SU-DHL-6 (cell line): ENCODE measurements around the gene OR10H4.
"Not testable (repeated sequence)": the region's sequence is repeated elsewhere in the genome, so short reads cannot be mapped to it uniquely, and the experiment has no call there.

ENCODE experiments used
- H2AFZ ChIP-seq: fragments of 200-600 bp; sonication (generic); 2 replicates; pipeline ENCODE4 v1.6.1; 2014; ENCODE audit warnings: low read depth, mild to moderate bottlenecking, moderate library complexity, mixed read lengths, antibody characterized with exemption, low read length; ENCODE audit not compliant: severe bottlenecking
- H3F3A ChIP-seq: fragments of 200-600 bp; shearing (Covaris generic); 2 replicates; pipeline ENCODE4 v1.6.0; 2016; ENCODE audit warnings: antibody characterized with exemption, mild to moderate bottlenecking; ENCODE audit not compliant: insufficient read depth
- H3K27ac ChIP-seq: fragments of 200-600 bp; sonication (generic); 2 replicates; pipeline ENCODE4 v1.5.1; 2016; ENCODE audit warnings: low read depth, mild to moderate bottlenecking, low read length, moderate library complexity, mixed read lengths
- H3K27me3 ChIP-seq: fragments of 200-600 bp; sonication (generic), shearing (Covaris generic); 2 replicates; pipeline ENCODE4 v1.6.0; 2014; ENCODE audit warnings: mild to moderate bottlenecking, low read length
- H3K36me3 ChIP-seq: fragments of 200-600 bp; sonication (generic); 2 replicates; pipeline ENCODE4 v1.6.1; 2014; ENCODE audit warnings: mild to moderate bottlenecking, low read length, mixed read lengths
- H3K4me2 ChIP-seq: fragments of 300-600, 200-600 bp; shearing (Covaris generic), sonication (generic); 2 replicates; pipeline ENCODE4 v1.6.0; 2014; ENCODE audit warnings: low read length, low read depth, mild to moderate bottlenecking; ENCODE audit not compliant: poor library complexity, severe bottlenecking
- H3K4me3 ChIP-seq: fragments of 200-600 bp; sonication (generic); 2 replicates; pipeline ENCODE4 v1.5.1; 2014; ENCODE audit warnings: antibody characterized with exemption, low read length, mild to moderate bottlenecking, mixed read lengths; ENCODE audit not compliant: insufficient read depth, poor library complexity, severe bottlenecking
- H3K79me2 ChIP-seq: fragments of 200-600 bp; sonication (generic); 2 replicates; pipeline ENCODE4 v1.6.1; 2014; ENCODE audit warnings: mild to moderate bottlenecking, low read length, moderate library complexity; ENCODE audit not compliant: insufficient read depth
- H3K9ac ChIP-seq: fragments of 200-600 bp; sonication (generic); 2 replicates; pipeline ENCODE4 v1.7.0; 2014; ENCODE audit warnings: mild to moderate bottlenecking, low read length
- H3K9me2 ChIP-seq: fragments of 200-600 bp; sonication (generic); replicated peaks from 2 replicates; pipeline ENCODE4 v1.6.1; 2014; ENCODE audit warnings: low read length; ENCODE audit not compliant: insufficient read depth
- H3K9me3 ChIP-seq: fragments of 200-600 bp; sonication (generic); 2 replicates; pipeline ENCODE4 v1.6.1; 2014; ENCODE audit warnings: low read length, mixed read lengths; ENCODE audit not compliant: insufficient read depth
- H4K20me1 ChIP-seq: fragments of 200-600 bp; sonication (generic); 2 replicates; pipeline ENCODE4 v1.6.1; 2014; ENCODE audit warnings: low read depth, mild to moderate bottlenecking, antibody characterized with exemption, low read length, moderate library complexity, mixed read lengths
- CTCF ChIP-seq: fragments of 200-600 bp; sonication (generic); IDR thresholded peaks from one replicate; pipeline ENCODE4 v1.5.1; 2017; ENCODE audit warnings: antibody characterized with exemption, mild to moderate bottlenecking, low read length, moderate library complexity; ENCODE audit not compliant: insufficient read depth, poor library complexity, severe bottlenecking
- EZH2phosphoT487 ChIP-seq: fragments of 200-600 bp; sonication (generic), shearing (Covaris generic); conservative IDR thresholded peaks from 2 replicates; pipeline ENCODE4 v1.6.1; 2018; ENCODE audit warnings: mild to moderate bottlenecking, antibody characterized with exemption, low read length, moderate library complexity, mixed read lengths

OR10H4 gene

GRCh38 chr19:15974856-15975255, 26.0 kb downstream of the OR10H4 start:
- no peak for TF ChIP-seq EZH2phosphoT487
- no peak overlapping the region for H3K4me2 ChIP-seq
- no peak overlapping the region for H3K27ac ChIP-seq
- H3K9ac ChIP-seq: no peak overlapping the region
- no peaks in the 10 kb centered on the region for H3K9me2 ChIP-seq
- no peak overlapping the region for H3K4me3 ChIP-seq
- H3K79me2 ChIP-seq: no peaks in the 10 kb centered on the region
- no peaks in the 10 kb centered on the region for H3K27me3 ChIP-seq
- no peaks in the 10 kb centered on the region for H3K36me3 ChIP-seq
- no peaks in the 10 kb centered on the region for H3K9me3 ChIP-seq
- H3F3A ChIP-seq: no peaks in the 10 kb centered on the region
- H2AFZ ChIP-seq: no peak overlapping the region
- H4K20me1 ChIP-seq: no peaks in the 10 kb centered on the region

GRCh38 chr19:15976836-15977689, 28.3 kb downstream of the OR10H4 start:
- H3K9me3 ChIP-seq: no peaks in the 10 kb centered on the region
- no peaks in the 10 kb centered on the region for H3K79me2 ChIP-seq
- H3K9me2 ChIP-seq: no peaks in the 10 kb centered on the region
- H3K9ac ChIP-seq: no peak overlapping the region
- H3K4me3 ChIP-seq: no peak overlapping the region
- no peak for TF ChIP-seq EZH2phosphoT487
- no peak for TF ChIP-seq CTCF
- no peaks in the 10 kb centered on the region for H4K20me1 ChIP-seq
- H2AFZ ChIP-seq: no peak overlapping the region
- H3K36me3 ChIP-seq: no peaks in the 10 kb centered on the region
- no peaks in the 10 kb centered on the region for H3K27me3 ChIP-seq
- H3K4me2 ChIP-seq: no peak overlapping the region
- no peak overlapping the region for H3K27ac ChIP-seq
- H3F3A ChIP-seq: no peaks in the 10 kb centered on the region

DNA sequence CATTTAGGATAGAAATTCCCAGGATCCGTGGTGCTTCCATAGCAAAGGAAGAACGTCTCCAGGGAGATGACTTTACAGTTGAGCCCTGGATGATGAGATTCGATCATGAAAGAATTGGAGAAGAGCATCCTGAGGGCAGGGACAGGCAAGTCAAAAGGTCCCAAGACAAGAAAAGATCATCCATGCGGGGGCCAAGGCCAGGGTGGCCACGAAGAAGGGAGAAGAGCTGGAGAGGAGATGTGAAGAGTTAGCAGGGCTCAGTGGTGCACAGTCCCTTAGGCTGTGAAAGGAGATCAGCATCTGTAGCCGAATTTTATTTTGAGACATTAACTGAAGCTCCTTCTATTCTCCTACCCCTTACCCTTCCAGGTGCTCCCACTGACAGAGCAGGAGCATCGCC, 28.9 kb downstream of the OR10H4 start:
- Histone ChIP-seq H2AFZ (no peak overlapping the region), H4K20me1 (no peaks in the 10 kb centered on the region), H3K27ac (no peak overlapping the region), H3K9ac (no peak overlapping the region), H3K9me3 (no peaks in the 10 kb centered on the region), H3K9me2 (no peaks in the 10 kb centered on the region), H3K27me3 (no peaks in the 10 kb centered on the region), H3K36me3 (no peaks in the 10 kb centered on the region), H3F3A (no peaks in the 10 kb centered on the region), H3K79me2 (no peaks in the 10 kb centered on the region), H3K4me3 (no peak overlapping the region), H3K4me2 (no peak overlapping the region)
- TF ChIP-seq CTCF: no peak
- no peak for TF ChIP-seq EZH2phosphoT487

- no peaks in the 10 kb centered on the region for H3K9me3 ChIP-seq
- H3K27me3 ChIP-seq: no peaks in the 10 kb centered on the region
Observed at GRCh38 chr19:15979293-15979692, 30.5 kb downstream of the OR10H4 start.

DNA sequence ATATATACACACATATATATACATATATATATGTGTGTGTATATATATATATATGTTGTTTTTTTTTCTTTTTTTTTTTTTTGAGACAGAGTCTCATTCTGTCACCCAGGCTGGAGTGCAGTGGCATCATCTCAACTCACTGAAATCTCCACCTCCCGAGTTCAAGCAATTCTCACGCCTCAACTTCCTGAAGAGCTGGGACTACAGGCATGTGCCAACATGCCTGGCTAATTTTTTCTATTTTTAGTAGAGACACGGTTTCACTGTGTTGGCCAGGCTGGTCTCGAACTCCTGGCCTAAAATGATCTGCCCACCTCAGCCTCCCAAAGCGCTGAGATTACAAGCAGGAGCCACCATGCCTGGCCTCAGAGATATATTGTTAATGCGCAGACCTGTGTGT, 37.0 kb downstream of the OR10H4 start:
- H3K9me2 ChIP-seq, H3K9ac ChIP-seq, H3F3A ChIP-seq, H3K27me3 ChIP-seq, H4K20me1 ChIP-seq, H3K4me2 ChIP-seq, H3K9me3 ChIP-seq, H3K79me2 ChIP-seq, H3K27ac ChIP-seq, H2AFZ ChIP-seq, H3K36me3 ChIP-seq, H3K4me3 ChIP-seq: not testable (repeated sequence)

More at GRCh38 chr19:15979293-15979692, 30.5 kb downstream of the OR10H4 start:
- Histone ChIP-seq H3K9ac (no peak overlapping the region), H2AFZ (no peak overlapping the region), H3K27ac (no peak overlapping the region), H3K4me3 (no peak overlapping the region), H3K79me2 (no peaks in the 10 kb centered on the region), H3K36me3 (no peaks in the 10 kb centered on the region), H4K20me1 (no peaks in the 10 kb centered on the region), H3K9me2 (no peaks in the 10 kb centered on the region), H3K4me2 (no peak overlapping the region), H3F3A (no peaks in the 10 kb centered on the region)
- TF ChIP-seq CTCF (no peak), EZH2phosphoT487 (no peak)
